Breast epithelium (tissue), 4 donors: ENCODE data around the gene CBR1. TPM values are rescaled to one million over a fixed set of nuclear protein-coding genes. Genes with fewer than 3 reads are reported as not detected.

ENCODE experiments used
- DNase-seq, 2 donors: peaks; one replicate each; pipeline ENCODE4 v3.0.0-alpha.2; 2019; ENCODE audit warnings: low spot score in 2 of 2
- H3K27ac ChIP-seq, 2 donors: fragments of 200-600 bp; sonication (generic) in 1 of 2; one replicate each; pipeline ENCODE4 v1.5.1; 2016 to 2019; ENCODE audit warnings: mild to moderate bottlenecking in 1 of 2
- H3K27me3 ChIP-seq, 2 donors: fragments of 200-600 bp; sonication (generic) in 1 of 2; one replicate each; pipeline versions ENCODE4 v1.5.1 to v1.6.0; 2017 to 2019; ENCODE audit warnings: control low read depth in 1 of 2, mild to moderate bottlenecking in 1 of 2
- H3K36me3 ChIP-seq: fragments of 200-600 bp; one replicate; pipeline ENCODE4 v1.5.1; 2019
- H3K4me1 ChIP-seq, 2 donors: fragments of 200-600 bp; sonication (generic); one replicate each; pipeline ENCODE4 v1.5.1; 2016 to 2019; ENCODE audit warnings: control low read depth in 1 of 2
- H3K4me3 ChIP-seq, 3 donors: fragments of 200-600 bp; sonication (generic); 1 replicate in 2 of 3; 2 replicates in 1 of 3; pipeline ENCODE4 v1.5.1; 2016 to 2019; ENCODE audit warnings: mild to moderate bottlenecking in 3 of 3, moderate library complexity in 2 of 3
- H3K9me3 ChIP-seq, 2 donors: fragments of 200-600 bp; sonication (generic) in 1 of 2; one replicate each; pipeline ENCODE4 v1.5.1; 2016 to 2019; ENCODE audit warnings: control low read depth in 1 of 2
- POLR2A ChIP-seq: fragments of 450-650 bp; IDR thresholded peaks from one replicate; pipeline ENCODE4 v1.6.1; 2016; ENCODE audit warnings: antibody characterized with exemption, mild to moderate bottlenecking, moderate library complexity
- POLR2AphosphoS5 ChIP-seq, 3 donors: sonication (generic); formaldehyde crosslinking; IDR thresholded peaks; one replicate each; pipeline ENCODE4 v1.6.1; 2017; ENCODE audit warnings: antibody characterized with exemption in 3 of 3
- intact Hi-C: fragments of 100-400 bp; cut with DNase I; formaldehyde crosslinking; loops from one replicate; pipeline ENCODE4 v1.15.1; 2023; ENCODE audit warnings: low total_unique reads
- total RNA-seq, 3 donors: library from RNA; depleted of rRNA; stranded (reverse); fragments of >200 nt; gene quantifications; one replicate each; pipeline ENCODE4 v1.1.0, GENCODE V29; 2016
- TF ChIP-seq, protein P1 (sequence below), 3 donors: fragments of 450-650 bp; IDR thresholded peaks; one replicate each; pipeline ENCODE4 v1.5.1; 2016 to 2017; ENCODE audit warnings: antibody characterized with exemption in 3 of 3, mild to moderate bottlenecking in 3 of 3, moderate library complexity in 3 of 3

The CBR1 gene
- total RNA-seq, 3 donors from 2014 or later = 79.5 to 104 (median 85.5) TPM

DNA sequence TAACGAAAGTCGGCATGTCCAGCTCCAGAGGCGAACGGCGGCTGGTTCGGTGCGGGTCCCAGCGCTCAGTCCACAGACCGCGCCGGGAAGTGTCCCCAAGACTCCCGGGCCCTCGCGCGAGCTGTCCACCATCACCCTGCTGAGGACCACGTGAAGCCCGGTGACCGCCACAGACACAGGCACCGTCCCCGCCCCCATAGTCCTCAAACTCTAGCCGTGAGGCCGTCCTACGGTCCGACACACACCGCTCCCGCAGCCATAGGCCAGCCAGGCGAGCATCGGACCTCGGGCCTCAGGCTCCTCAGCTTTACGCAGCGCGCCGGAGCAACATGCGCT lies 10.0 kb upstream of the CBR1 start:
- Histone ChIP-seq H3K4me1 (peaks cover 0 to 7% of the 10 kb centered on the region in 2 donors), H3K27ac (peak overlapping the region; percentile 94 to 95), H3K36me3 (no peaks in the 10 kb centered on the region), H3K4me3 (peak overlapping the region; percentile 60 to 85 (median 80)), H3K27me3 (no peaks in the 10 kb centered on the region), H3K9me3 (no peaks in the 10 kb centered on the region)
- no peak for DNase-seq
- TF ChIP-seq POLR2AphosphoS5 (IDR thresholded peaks at IDR 0.05) = no peak
- TF ChIP-seq POLR2A = no peak
- TF ChIP-seq, protein P1, sequence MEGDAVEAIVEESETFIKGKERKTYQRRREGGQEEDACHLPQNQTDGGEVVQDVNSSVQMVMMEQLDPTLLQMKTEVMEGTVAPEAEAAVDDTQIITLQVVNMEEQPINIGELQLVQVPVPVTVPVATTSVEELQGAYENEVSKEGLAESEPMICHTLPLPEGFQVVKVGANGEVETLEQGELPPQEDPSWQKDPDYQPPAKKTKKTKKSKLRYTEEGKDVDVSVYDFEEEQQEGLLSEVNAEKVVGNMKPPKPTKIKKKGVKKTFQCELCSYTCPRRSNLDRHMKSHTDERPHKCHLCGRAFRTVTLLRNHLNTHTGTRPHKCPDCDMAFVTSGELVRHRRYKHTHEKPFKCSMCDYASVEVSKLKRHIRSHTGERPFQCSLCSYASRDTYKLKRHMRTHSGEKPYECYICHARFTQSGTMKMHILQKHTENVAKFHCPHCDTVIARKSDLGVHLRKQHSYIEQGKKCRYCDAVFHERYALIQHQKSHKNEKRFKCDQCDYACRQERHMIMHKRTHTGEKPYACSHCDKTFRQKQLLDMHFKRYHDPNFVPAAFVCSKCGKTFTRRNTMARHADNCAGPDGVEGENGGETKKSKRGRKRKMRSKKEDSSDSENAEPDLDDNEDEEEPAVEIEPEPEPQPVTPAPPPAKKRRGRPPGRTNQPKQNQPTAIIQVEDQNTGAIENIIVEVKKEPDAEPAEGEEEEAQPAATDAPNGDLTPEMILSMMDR (IDR thresholded peaks at IDR 0.05) = no peak
- intact Hi-C loops = no loop called here

DNA sequence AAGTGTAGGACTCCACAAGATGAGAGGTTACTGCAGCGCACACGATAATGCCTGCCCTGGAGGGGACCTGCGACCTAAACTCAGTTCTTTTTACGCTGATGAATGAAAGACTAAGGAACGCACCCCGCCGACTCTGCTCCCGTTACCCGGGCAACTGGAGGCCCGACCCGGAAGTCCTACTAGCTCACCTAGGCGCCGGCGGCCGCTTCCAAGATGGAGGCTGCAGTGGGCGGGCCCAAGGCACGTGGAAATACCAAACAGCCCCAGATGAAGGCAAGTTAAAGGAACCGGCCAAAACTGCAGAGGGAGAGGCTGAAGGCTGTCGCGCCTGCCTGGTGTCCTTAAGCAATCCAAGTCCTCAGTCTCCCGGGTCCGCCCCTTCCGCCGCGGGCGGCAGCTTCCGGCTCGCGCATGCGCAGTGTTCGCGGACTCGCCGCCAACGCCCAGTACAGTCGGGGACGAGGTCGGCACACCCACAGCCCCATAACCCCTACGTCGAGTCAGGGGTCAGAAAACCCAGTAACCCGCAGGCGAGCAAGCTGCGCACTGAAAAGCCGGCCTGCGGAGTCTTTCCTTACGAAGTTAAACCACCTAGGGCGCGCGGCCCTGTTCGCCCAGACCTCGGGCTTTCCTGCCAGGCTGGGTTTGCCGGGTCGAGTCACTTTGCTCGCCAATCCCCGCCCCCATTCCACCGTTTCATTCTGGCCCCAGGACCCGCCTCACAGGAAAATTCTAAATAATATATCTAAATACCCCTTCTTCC lies 9.5 kb upstream of the CBR1 start, which contains the start of gene SETD4:
Gene SETD4, minus strand, starts transcription at position 368 of the 763 bp plus-strand sequence. CDS start 1,638 bp downstream, outside the sequence.
- H3K36me3 ChIP-seq = no peaks in the 10 kb centered on the region
- DNase-seq = peak; percentile 82 to 85
- peak within 1 kb of the TSS; percentile 60 to 85 (median 80) for H3K4me3 ChIP-seq
- H3K27me3 ChIP-seq = no peaks in the 10 kb centered on the region
- peak; percentile 88 for TF ChIP-seq POLR2A
- TF ChIP-seq, protein P1 (IDR thresholded peaks at IDR 0.05) = no peak
- TF ChIP-seq POLR2AphosphoS5 (IDR thresholded peaks at IDR 0.05) = peak; percentile 37 to 76 (median 49)
- no peaks in the 10 kb centered on the region for H3K9me3 ChIP-seq
- peak within 1 kb of the TSS; percentile 94 to 95 for H3K27ac ChIP-seq
- intact Hi-C loops = no loop called here
- peaks cover 0 to 7% of the 10 kb centered on the region in 2 donors for H3K4me1 ChIP-seq

DNA sequence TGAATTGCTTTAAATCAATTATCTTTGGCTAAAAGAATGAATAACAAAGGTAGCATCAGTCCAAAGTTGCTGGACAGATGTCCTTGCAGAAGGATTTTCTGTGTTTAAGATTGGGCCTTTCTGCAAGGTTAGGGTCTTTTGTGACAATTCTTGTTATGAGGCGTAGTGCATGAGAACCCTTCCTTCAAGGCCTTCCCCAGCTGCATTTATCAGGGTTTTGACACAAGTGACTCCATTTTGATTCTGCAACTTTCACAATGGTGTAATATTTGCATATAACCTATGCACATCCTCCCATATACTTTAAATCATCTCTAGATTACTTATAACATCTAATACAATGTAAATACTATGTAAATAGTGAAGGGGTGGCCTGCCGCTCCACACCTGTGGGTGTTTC lies 8.4 kb upstream of the CBR1 start:
- no peaks in the 10 kb centered on the region for H3K9me3 ChIP-seq
- H3K4me1 ChIP-seq = peaks cover 0 to 7% of the 10 kb centered on the region in 2 donors
- H3K27me3 ChIP-seq = no peaks in the 10 kb centered on the region
- no peaks in the 10 kb centered on the region for H3K36me3 ChIP-seq
- no peak overlapping the region for H3K4me3 ChIP-seq
- H3K27ac ChIP-seq = no peak overlapping the region
- intact Hi-C loops = no loop called here
- no peak for DNase-seq
- TF ChIP-seq POLR2AphosphoS5 (IDR thresholded peaks at IDR 0.05) (no peak), POLR2A (no peak)
- TF ChIP-seq, protein P1 (IDR thresholded peaks at IDR 0.05) = no peak

DNA sequence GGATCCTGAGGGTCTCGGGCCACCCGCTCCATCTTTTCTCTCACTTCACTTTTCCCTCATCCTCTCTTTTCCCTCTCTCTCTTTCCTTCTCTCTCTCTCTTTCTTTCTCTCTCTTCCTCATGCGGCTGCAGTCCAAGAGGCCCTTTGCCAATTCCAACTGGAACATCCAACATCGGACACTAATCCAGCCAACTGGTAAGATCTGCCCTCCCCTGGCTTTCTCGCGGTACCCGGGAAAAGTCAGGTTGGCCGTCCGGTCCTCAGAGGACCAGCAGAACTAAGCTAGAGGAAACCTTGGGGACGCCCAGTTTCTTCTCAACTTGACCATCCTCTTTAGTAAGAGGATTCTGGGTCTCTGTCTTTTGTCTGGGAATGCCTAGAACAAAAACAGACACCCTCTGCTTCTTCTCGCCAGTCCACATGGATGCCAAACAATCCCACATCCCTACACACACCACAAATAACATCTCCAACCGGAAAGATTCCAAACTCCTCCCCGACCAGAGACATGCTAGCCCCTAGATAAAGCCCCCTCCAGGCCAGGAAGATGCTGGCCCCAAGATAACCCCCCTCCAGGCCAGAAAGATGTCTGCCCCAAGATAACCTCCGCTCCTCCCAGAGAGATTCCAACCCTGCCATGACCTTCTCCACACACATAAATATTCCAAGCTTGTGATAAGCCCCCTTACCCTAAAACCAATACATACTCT lies 6.3 kb upstream of the CBR1 start:
- no peaks in the 10 kb centered on the region for H3K27me3 ChIP-seq
- TF ChIP-seq POLR2A (no peak), POLR2AphosphoS5 (IDR thresholded peaks at IDR 0.05) (no peak)
- TF ChIP-seq, protein P1 (IDR thresholded peaks at IDR 0.05) = no peak
- H3K9me3 ChIP-seq = no peaks in the 10 kb centered on the region
- peaks cover 0 to 7% of the 10 kb centered on the region in 2 donors for H3K4me1 ChIP-seq
- H3K36me3 ChIP-seq = no peaks in the 10 kb centered on the region
- no peak for DNase-seq
- no peak overlapping the region for H3K4me3 ChIP-seq
- no peak overlapping the region for H3K27ac ChIP-seq
- intact Hi-C loops = no loop called here

DNA sequence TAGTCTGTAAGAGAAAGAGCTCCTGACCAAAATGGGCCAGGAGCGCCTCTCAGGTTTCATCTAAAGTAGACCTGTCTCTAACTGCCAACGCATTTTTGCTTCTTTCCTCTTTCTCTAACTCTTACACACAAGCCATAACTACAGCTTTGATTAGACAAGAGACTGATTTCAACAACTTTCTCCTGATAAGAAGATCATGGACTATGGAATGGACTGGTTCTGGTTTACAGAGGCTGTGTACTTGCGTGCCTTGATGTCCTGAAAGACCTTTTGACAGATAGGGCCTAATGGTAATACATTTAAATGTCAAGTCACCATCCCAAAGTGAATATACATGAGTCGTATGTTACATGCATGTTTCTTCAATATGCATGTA lies 5.8 kb upstream of the CBR1 start:
- Histone ChIP-seq H3K36me3 (no peaks in the 10 kb centered on the region), H3K9me3 (no peaks in the 10 kb centered on the region), H3K4me1 (peaks cover 0 to 6% of the 10 kb centered on the region in 2 donors), H3K27ac (no peak overlapping the region), H3K4me3 (no peak overlapping the region), H3K27me3 (no peaks in the 10 kb centered on the region)
- TF ChIP-seq, protein P1 (IDR thresholded peaks at IDR 0.05) = no peak
- no peak for TF ChIP-seq POLR2AphosphoS5 (IDR thresholded peaks at IDR 0.05)
- TF ChIP-seq POLR2A = no peak
- no peak for DNase-seq
- intact Hi-C loops = no loop called here
